GM18861 (cell line): Measurements from ENCODE around the gene SOX11.
"Not testable (repeated sequence)": the region's sequence is repeated elsewhere in the genome, so short reads cannot be mapped to it uniquely, and the experiment has no call there.

Source experiments
- ATAC-seq: cut with Tn5 transposase; IDR thresholded peaks from one replicate; pipeline ENCODE4 v1.9.1; 2021; ENCODE audit not compliant: unreplicated experiment

Gene SOX11

GRCh38 chr2:5691985-5692529, at the start of gene SOX11:
TSS of gene SOX11 (plus strand) at chr2:5692384. CDS start at chr2:5692722, 338 bp downstream.
- no peak for ATAC-seq

DNA sequence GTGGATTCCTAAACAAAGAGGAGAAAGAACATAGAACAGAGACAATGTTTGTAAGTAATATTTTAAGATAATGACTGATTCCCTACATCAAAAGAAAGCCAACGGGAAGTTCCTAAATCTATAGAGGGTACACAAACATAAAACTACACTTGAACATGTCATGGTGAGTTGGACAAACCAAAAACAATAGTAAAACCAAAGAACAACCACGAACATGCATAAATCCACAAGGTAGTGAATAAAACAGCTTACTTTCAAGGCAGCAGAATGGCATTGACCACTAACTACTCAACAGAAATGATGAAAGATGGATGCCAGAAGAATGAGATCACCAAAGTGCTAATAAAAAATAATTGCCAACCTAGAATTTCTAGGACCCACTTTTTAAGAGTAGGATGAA, 39.5 kb upstream of the SOX11 start:
- ATAC-seq: not testable (repeated sequence)

- not testable (repeated sequence) for ATAC-seq
Observed at GRCh38 chr2:5653756-5654155, 38.4 kb upstream of the SOX11 start.

GRCh38 chr2:5657231-5657630, 35.0 kb upstream of the SOX11 start:
- no peak for ATAC-seq

DNA sequence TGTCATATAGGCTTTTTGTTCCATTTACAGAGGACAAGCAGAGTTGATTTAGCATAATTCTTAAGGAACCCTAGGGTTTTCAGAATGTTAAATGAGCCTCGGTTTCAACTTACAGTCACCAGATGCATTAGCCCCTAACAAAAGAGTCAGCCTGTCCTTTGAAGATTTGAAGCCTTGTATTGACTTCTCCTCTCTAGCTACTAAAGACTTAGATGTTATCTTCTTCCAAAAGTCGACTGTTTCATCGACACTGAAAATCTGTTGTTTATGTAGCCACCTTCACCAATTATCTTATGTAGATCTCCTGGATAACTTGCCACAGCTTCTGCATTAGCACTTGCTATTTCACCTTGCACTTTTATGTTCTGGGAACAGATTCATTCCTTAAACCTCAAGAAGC, 31.6 kb upstream of the SOX11 start:
- ATAC-seq: no peak

DNA sequence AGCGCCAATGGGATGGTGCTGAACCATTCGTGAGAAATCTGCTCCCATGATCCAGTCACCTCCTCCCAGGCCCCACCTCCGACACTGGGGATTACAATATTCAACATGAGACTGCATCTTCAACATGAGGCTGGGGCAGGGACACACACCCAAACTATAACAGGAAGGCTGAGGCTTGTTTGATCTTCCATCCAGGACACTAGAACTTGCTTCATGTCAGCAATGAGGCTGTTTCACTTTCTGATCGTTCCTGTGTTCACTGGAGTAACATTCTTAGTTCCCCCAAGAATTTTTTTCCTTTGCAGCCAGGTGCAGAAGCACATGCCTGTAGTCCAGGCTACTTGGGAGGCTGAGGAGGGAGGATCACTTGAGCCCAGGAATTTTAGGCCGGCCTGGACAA, 30.8 kb upstream of the SOX11 start:
- no peak for ATAC-seq

- no peak for ATAC-seq
Observed at GRCh38 chr2:5664278-5664681, 27.9 kb upstream of the SOX11 start.

DNA sequence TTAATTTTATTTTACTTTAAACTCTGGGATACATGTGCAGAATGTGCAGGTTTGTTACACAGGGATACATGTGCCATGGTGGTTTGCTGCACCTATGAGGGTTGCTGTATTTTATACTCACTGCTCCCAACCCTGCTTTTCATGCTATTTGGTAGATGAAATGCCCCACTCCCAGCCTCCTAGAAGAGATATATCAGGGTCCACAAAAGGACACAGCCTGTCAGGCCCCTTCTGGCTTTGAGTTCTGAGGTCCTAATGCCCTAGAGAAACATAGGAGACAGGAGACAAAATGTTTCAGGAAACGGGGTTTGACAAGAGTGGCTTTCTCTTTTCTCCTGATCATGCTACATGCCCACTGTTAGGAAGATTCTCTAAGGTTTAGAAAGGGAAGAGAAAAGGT, 27.1 kb upstream of the SOX11 start:
- no peak for ATAC-seq

DNA sequence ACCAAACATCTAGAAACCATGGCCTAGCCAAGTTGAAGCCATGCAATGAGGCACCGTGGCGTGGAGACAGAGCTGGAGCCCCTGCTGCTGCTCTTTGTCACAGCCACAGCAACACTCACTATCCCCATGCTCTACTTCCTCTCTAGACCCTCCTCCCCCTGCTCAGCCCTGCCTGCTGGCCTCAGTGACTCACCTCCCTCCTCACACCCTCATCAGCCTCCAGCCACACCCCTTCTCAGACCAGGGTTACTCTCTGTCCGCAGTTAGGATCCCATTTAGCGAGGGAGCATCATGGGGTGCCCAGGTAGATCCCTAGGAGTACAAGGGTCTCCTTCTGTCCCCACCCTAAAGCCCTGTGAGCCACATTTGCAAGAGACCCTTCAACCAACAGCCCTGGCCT, 25.4 kb upstream of the SOX11 start:
- ATAC-seq: no peak

DNA sequence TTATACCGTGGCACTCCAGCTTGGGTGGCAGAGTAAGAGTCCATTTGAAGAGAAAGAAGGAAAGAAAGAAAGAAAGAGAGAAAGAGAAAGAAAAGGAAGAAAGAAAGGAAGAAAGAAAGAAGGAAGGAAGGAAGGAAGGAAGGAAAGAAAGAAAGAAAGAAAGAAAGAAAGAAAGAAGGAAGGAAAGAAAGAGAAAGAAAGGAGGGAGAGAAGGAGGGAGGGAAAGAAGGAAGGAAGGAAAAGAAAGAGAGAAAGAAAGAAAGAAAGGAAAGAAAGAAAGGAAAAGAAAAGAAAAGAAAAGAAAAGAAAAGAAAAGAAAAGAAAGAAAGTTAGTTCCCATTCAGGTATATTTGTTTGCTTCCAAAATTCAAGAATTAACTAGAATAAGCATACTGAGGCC, 24.5 kb upstream of the SOX11 start:
- not testable (repeated sequence) for ATAC-seq

DNA sequence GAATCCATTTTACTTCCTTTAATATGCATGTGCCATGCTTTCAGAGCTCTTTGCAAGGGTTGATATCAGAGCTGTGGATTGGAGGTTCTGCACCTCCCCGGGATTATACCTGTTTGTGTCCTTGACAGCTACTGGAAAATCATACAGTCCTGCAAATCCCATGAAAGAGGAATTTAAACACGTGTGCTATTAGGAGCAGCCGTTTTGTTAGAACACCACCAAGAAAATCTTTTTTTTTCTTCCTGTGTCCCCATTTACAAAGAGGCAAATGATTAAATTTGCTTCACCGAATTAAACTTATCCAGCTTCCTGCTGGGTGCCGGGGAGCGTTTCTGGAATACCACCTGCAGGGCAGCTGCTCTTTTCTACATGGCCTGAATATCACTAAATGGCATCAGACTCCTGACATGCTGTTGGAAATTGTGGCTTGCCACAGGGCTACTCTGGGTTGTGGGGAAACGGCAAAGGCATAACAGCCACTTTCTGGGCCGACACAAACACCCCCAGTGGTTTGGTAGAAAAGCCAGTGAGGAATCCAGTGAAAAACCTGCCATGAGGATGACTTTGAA, 23.4 kb upstream of the SOX11 start:
- ATAC-seq: no peak

DNA sequence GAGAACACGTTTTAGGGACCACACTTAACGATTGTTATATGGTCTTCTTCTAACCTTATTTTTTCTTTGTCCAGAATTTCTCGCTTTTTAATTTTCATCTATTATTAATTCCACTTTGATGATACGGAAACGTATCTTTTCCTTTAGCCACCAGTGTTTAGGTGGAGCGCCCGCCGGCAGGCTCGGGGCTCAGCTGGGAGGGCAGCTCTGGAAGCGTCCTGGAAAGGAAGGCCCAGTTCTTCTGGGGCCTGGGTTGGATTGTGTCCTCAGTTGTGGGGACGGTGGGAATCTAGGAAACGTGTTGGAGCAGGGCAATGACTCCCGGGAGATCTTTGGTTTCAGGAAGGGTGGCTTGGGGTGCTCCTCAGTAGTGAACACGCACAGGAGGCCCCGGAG, 19.4 kb upstream of the SOX11 start:
- no peak for ATAC-seq

GRCh38 chr2:5673145-5674025, 18.8 kb upstream of the SOX11 start:
- no peak for ATAC-seq

DNA sequence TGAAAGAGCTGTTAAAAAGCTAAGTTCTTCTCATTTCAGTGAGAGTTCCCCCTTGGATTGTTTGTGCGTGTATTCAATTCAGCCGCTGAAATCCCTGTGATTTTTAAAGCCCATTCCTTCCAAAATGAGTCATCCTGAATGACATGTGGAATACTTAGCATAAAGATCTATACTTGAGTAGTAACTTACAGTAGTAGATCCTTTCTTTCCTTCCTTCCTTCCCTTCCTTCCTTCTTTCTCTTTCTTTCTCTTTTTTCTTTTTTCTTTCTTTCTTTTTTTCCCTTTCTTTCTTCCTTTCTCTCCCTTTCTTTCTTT, 18.2 kb upstream of the SOX11 start:
- ATAC-seq: no peak

DNA sequence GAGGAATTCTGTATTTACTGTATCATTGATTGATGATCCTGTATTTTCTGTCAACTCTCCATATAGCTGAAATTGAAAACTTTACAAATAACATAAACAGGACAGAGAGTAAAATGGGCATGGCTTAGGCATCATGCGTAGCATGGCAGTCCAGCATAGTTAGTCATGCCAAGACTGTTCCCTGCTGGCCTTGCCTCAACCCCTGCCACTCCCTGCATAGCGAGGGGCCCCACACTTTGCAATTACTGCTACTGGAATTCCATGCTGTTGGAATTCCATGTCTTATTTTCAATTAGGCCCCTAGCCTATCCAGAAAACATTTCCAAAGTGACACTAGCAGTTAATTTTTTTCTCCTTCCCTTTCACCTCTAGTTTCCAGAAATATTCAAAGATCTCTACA, 15.1 kb upstream of the SOX11 start:
- no peak for ATAC-seq

DNA sequence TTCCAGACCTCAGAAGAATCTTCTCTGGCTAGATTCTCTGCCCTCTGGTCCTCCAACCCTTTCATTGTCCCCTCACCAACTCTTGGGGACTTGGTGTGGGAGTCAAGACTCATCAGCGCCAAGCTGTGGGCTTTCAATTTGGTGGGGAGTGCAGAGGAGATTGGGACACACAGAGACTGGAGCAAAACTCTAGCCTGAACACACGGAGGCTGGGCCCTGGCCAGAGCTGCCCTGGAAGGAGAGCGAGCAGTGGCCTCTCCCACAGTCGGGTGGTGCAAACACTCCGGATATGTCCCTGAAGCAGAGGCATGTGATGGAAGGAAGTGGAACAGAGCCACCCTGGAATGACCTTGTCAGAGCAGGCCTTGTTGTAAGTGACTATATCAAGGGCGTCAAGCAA, 8.7 kb upstream of the SOX11 start:
- ATAC-seq: no peak

GRCh38 chr2:5685225-5685624, 7.0 kb upstream of the SOX11 start:
- ATAC-seq: no peak

DNA sequence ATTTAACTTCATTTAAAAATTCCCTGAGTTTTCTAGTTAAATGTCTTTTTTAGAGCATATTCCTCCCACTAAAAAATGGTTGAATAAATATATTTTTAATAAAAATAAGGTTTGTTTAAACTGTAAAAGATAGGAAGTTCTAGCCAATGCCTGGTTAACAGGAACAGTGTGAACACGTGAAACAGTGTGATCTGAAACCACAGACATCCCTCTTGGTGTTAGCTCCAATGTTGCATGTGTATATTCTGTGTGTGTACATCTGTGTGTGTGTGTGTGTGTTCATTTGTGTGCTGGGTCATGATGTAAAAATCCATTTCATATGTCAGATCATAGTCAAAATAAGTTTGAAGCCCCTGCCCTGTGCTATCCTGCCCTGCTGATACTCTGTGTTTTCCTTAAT, 6.1 kb upstream of the SOX11 start:
- no peak for ATAC-seq

- no peak for ATAC-seq
Observed at GRCh38 chr2:5686536-5686935, 5.6 kb upstream of the SOX11 start.

GRCh38 chr2:5689750-5690149, 2.4 kb upstream of the SOX11 start:
- no peak for ATAC-seq

DNA sequence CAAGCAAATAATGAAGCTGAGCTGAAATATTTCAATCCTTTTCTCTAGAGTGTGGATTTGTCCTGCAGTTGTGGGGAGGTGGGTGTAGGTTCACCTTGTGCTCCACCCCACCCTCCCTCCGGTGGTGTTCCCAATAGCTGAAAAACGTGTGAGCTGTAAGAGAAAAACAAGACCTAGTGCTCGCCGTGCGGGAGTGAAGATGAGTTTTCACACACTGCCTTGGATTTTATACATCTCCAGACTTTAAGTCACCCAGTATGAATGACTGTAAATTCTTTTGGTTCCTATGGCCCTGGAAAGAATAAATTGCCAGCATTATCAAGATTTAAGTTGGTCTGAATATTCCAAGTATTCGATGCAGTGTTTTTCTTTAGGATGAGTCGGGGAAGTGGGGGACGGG, 1.9 kb upstream of the SOX11 start:
- no peak for ATAC-seq

GRCh38 chr2:5690718-5691220, 1.4 kb upstream of the SOX11 start:
- ATAC-seq: no peak
